ENCODE measurements around the gene INTS6L.

The INTS6L gene

DNA sequence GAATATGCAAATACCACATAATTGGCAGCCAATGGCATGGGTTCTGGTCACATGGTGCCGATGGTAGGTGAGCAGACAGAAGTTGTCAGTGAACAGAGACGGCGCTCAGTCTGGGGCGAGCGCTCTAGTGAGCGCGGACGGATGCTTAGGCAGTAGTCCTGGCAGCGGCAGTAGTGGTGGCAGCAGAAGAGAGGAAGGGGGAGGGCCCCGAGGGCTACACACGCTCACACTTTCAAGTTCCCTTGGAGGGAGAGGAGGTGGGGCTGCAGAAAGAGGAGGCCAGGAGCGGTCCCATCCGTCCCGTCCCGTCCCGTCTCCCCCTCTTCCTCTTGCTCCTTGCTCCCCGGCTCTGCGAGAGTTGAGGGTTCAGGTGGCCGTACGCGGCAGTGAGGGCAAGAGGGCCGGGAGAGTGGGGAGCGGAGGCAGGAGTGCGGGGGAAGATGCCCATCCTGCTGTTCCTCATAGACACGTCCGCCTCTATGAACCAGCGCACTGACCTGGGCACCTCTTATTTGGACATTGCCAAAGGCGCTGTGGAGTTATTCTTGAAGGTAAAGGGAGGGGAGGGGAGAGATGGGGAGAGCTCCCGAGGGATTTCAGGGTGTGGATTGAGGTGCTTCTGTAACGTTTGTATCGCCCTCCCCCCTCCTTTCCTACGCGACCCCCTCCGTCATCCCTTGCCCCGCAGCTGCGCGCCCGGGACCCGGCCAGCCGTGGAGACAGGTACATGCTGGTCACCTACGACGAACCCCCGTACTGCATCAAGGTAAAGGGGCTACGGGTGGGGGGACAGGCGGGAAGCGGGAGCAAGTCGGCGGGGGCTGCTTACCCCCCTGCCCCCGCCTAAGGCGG is at the start of gene INTS6L:
Gene INTS6L, plus strand, starts transcription at position 108 of the 852 bp plus-strand sequence. Its CDS starts 333 bp downstream, at position 441.
- TF ChIP-seq, protein P1, sequence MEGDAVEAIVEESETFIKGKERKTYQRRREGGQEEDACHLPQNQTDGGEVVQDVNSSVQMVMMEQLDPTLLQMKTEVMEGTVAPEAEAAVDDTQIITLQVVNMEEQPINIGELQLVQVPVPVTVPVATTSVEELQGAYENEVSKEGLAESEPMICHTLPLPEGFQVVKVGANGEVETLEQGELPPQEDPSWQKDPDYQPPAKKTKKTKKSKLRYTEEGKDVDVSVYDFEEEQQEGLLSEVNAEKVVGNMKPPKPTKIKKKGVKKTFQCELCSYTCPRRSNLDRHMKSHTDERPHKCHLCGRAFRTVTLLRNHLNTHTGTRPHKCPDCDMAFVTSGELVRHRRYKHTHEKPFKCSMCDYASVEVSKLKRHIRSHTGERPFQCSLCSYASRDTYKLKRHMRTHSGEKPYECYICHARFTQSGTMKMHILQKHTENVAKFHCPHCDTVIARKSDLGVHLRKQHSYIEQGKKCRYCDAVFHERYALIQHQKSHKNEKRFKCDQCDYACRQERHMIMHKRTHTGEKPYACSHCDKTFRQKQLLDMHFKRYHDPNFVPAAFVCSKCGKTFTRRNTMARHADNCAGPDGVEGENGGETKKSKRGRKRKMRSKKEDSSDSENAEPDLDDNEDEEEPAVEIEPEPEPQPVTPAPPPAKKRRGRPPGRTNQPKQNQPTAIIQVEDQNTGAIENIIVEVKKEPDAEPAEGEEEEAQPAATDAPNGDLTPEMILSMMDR (IDR thresholded peaks at IDR 0.05; ENCODE audit: low read depth, low read length), result no peak
- H3K4me3 ChIP-seq (ENCODE audit: low read depth, low read length), result peak within 1 kb of the TSS; percentile 63
- in situ Hi-C loops (cut with HindIII; ENCODE audit: low sequenced_read_pairs), result no loop called here
- DNase-seq (ENCODE audit: low read depth, low spot score), result peak; percentile 94

GRCh38 chrX:135476378-135476777 is 44.1 kb upstream of the INTS6L start:
- H3K4me3 ChIP-seq (ENCODE audit: low read depth, low read length), result no peak overlapping the region
- TF ChIP-seq, protein P1 (IDR thresholded peaks at IDR 0.05; ENCODE audit: low read depth, low read length), result no peak
- in situ Hi-C loops (cut with HindIII; ENCODE audit: low sequenced_read_pairs), result no loop called here

GRCh38 chrX:135477576-135477975 is 42.9 kb upstream of the INTS6L start:
- in situ Hi-C loops (cut with HindIII; ENCODE audit: low sequenced_read_pairs), result no loop called here
- no peak overlapping the region for H3K4me3 ChIP-seq (ENCODE audit: low read depth, low read length)
- TF ChIP-seq, protein P1 (IDR thresholded peaks at IDR 0.05; ENCODE audit: low read depth, low read length), result peak; percentile 45
- peak; percentile 61 for DNase-seq (ENCODE audit: low read depth, low spot score)

More at GRCh38 chrX:135476378-135476777, 44.1 kb upstream of the INTS6L start:
- DNase-seq (ENCODE audit: low read depth, low spot score), result no peak

GRCh38 chrX:135480076-135480475 is 40.4 kb upstream of the INTS6L start:
- in situ Hi-C loops (cut with HindIII; ENCODE audit: low sequenced_read_pairs), result no loop called here
- TF ChIP-seq, protein P1 (IDR thresholded peaks at IDR 0.05; ENCODE audit: low read depth, low read length), result no peak
- DNase-seq (ENCODE audit: low read depth, low spot score), result no peak
- no peak overlapping the region for H3K4me3 ChIP-seq (ENCODE audit: low read depth, low read length)

DNA sequence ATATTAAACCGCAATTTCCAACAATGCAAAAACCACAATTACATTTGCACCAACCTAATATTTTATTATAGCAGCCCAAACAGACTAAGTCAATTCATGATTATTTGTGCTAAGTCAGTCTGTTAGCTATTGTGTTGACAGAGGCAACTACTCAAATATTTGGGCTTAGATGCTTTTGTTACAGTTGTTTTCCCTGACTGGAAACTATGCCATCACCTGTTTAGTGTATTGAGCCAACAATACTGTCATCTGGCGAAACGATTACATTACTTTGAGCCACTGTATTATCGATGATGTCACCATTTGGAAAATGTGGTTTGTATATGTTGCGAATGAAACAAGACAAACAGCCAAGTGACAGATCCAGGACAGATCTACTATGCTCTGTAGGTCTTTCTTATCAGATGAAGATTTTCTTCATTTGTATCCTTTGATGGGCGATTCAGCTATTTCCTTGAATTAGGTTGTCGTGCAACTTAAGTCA is 38.7 kb upstream of the INTS6L start:
- no peak for DNase-seq (ENCODE audit: low read depth, low spot score)
- TF ChIP-seq, protein P1 (IDR thresholded peaks at IDR 0.05; ENCODE audit: low read depth, low read length), result no peak
- H3K4me3 ChIP-seq (ENCODE audit: low read depth, low read length), result no peak overlapping the region
- in situ Hi-C loops (cut with HindIII; ENCODE audit: low sequenced_read_pairs), result no loop called here

DNA sequence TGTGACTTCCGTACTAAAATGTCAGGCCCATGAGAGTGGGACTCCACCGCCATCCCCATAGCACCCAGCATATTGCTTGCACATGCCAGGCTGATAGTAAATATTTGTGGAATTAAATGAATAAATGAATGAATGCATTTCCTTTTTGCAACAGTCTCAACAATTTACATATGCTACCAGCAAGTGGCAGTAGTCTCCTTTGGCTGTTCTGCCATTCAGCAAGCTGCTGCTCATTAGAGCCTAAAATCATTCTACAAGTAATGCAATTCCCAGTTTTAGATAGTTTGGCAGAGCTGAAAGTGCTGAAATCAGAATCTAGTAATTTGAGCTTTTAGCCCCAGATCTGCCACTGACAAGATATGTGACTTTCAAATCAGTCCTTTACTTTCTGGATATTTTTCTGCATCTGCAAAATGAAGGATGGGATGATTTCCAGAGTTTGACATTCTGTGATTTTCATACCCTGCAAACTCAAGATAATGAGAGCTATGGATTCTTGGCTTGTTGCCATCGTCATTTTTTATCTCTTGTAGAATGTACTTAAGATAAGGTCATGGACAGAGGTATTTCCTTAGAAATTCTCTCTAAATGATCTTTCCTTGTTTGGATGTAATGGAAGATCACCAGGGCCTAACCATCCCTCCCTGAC is 35.7 kb upstream of the INTS6L start:
- peak; percentile 42 for DNase-seq (ENCODE audit: low read depth, low spot score)
- TF ChIP-seq, protein P1 (IDR thresholded peaks at IDR 0.05; ENCODE audit: low read depth, low read length), result peak; percentile 53
- in situ Hi-C loops (cut with HindIII; ENCODE audit: low sequenced_read_pairs), result no loop called here
- H3K4me3 ChIP-seq (ENCODE audit: low read depth, low read length), result no peak overlapping the region
